HepG2 (cell line): Measurements from ENCODE around the gene OR2T33.
"Not testable (repeated sequence)": the region's sequence is repeated elsewhere in the genome, so short reads cannot be mapped to it uniquely, and the experiment has no call there.

Experiments used
- ARHGAP35 ChIP-seq: sonication (generic); formaldehyde crosslinking; IDR thresholded peaks from 2 replicates; pipeline ENCODE4 v1.9.0; 2022; ENCODE audit warnings: mild to moderate bottlenecking, inconsistent platforms, moderate library complexity, missing genetic modification reagents, borderline replicate concordance
- ASH2L ChIP-seq: fragments of 300-600, 200-600 bp; sonication (generic); IDR thresholded peaks from 2 replicates; pipeline ENCODE4 v1.7.0; 2017; ENCODE audit warnings: low read depth, mild to moderate bottlenecking, moderate library complexity, mixed read lengths, low read length; ENCODE audit not compliant: insufficient read length
- CEBPB ChIP-seq: IDR thresholded peaks from 2 replicates; pipeline ENCODE4 v1.6.1; 2011; ENCODE audit warnings: low read depth, low read length, improper control_type of control experiment, borderline replicate concordance
- CREM ChIP-seq, 2 experiments: sonication (generic) in 1 of 2; formaldehyde crosslinking in 1 of 2; IDR thresholded peaks; 2 replicates each; pipeline versions ENCODE4 v1.4.0 to v1.6.1; 2016 to 2020; ENCODE audit warnings: antibody characterized with exemption in 1 of 2, mild to moderate bottlenecking in 1 of 2, missing genetic modification reagents in 1 of 2
- FOXP4 ChIP-seq: sonication (generic); formaldehyde crosslinking; IDR thresholded peaks from 2 replicates; pipeline ENCODE4 v1.4.0; 2020; ENCODE audit warnings: missing genetic modification reagents
- HNRNPLL ChIP-seq: fragments of 200-400 bp; formaldehyde crosslinking; IDR thresholded peaks from 2 replicates; pipeline ENCODE4 v1.6.1; 2017; ENCODE audit warnings: mild to moderate bottlenecking, low read depth, low read length; ENCODE audit not compliant: poor library complexity, severe bottlenecking
- POLR2AphosphoS2 ChIP-seq: IDR thresholded peaks from 2 replicates; pipeline ENCODE4 v1.6.1; 2011; ENCODE audit warnings: low read depth, low read length, improper control_type of control experiment
- ZFP41 ChIP-seq: sonication (generic); formaldehyde crosslinking; IDR thresholded peaks from 2 replicates; pipeline ENCODE4 v1.4.0; 2020; ENCODE audit warnings: mild to moderate bottlenecking, missing genetic modification reagents, borderline replicate concordance
- ZNF512 ChIP-seq: sonication (generic); formaldehyde crosslinking; IDR thresholded peaks from 2 replicates; pipeline ENCODE4 v1.4.0; 2020; ENCODE audit warnings: mild to moderate bottlenecking, missing genetic modification reagents
- TF ChIP-seq, protein P1 (sequence below): sonication (generic); formaldehyde crosslinking; IDR thresholded peaks from 2 replicates; pipeline ENCODE4 v1.5.0; 2020; ENCODE audit warnings: mild to moderate bottlenecking, missing genetic modification reagents, moderate library complexity
- TF ChIP-seq, protein P2 (sequence below): sonication (generic); formaldehyde crosslinking; conservative IDR thresholded peaks from 2 replicates; pipeline ENCODE4 v1.4.0; 2020; ENCODE audit warnings: missing genetic modification reagents
- TF ChIP-seq, protein P3 (sequence below): IDR thresholded peaks from 2 replicates; pipeline ENCODE4 v1.6.1; 2012; ENCODE audit warnings: low read depth, low read length, improper control_type of control experiment

DNA sequence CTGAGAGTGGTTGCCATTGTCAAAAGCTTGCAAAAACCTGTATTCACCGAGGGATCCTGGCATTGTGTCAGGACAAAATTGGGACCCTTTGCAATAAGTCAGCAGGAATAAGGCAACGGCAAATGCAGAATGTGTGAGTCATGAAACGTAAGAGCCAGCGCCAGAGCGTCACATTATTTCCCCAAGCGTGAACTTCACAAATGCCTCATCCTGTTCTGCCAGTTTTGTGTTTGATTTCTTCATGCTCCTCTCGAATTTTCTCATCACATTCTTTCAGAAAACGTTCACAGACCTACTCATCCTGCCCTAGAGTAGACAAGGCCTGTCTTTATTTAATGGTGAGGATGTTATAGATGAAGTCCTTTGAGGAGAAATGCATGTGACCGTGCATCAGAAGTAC, 27.9 kb upstream of the OR2T33 start:
- not testable (repeated sequence) for TF ChIP-seq ASH2L; ARHGAP35; ZNF512 (CRISPR knock-in tag); ZFP41 (CRISPR knock-in tag); CEBPB; HNRNPLL; CREM (IDR thresholded peaks at IDR 0.05); CREM (CRISPR knock-in tag; IDR thresholded peaks at IDR 0.05); POLR2AphosphoS2; FOXP4 (CRISPR knock-in tag)
- TF ChIP-seq, protein P1, sequence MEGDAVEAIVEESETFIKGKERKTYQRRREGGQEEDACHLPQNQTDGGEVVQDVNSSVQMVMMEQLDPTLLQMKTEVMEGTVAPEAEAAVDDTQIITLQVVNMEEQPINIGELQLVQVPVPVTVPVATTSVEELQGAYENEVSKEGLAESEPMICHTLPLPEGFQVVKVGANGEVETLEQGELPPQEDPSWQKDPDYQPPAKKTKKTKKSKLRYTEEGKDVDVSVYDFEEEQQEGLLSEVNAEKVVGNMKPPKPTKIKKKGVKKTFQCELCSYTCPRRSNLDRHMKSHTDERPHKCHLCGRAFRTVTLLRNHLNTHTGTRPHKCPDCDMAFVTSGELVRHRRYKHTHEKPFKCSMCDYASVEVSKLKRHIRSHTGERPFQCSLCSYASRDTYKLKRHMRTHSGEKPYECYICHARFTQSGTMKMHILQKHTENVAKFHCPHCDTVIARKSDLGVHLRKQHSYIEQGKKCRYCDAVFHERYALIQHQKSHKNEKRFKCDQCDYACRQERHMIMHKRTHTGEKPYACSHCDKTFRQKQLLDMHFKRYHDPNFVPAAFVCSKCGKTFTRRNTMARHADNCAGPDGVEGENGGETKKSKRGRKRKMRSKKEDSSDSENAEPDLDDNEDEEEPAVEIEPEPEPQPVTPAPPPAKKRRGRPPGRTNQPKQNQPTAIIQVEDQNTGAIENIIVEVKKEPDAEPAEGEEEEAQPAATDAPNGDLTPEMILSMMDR (CRISPR knock-in tag) = not testable (repeated sequence)
- TF ChIP-seq, protein P2, sequence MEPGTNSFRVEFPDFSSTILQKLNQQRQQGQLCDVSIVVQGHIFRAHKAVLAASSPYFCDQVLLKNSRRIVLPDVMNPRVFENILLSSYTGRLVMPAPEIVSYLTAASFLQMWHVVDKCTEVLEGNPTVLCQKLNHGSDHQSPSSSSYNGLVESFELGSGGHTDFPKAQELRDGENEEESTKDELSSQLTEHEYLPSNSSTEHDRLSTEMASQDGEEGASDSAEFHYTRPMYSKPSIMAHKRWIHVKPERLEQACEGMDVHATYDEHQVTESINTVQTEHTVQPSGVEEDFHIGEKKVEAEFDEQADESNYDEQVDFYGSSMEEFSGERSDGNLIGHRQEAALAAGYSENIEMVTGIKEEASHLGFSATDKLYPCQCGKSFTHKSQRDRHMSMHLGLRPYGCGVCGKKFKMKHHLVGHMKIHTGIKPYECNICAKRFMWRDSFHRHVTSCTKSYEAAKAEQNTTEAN (CRISPR knock-in tag) = not testable (repeated sequence)
- TF ChIP-seq, protein P3, sequence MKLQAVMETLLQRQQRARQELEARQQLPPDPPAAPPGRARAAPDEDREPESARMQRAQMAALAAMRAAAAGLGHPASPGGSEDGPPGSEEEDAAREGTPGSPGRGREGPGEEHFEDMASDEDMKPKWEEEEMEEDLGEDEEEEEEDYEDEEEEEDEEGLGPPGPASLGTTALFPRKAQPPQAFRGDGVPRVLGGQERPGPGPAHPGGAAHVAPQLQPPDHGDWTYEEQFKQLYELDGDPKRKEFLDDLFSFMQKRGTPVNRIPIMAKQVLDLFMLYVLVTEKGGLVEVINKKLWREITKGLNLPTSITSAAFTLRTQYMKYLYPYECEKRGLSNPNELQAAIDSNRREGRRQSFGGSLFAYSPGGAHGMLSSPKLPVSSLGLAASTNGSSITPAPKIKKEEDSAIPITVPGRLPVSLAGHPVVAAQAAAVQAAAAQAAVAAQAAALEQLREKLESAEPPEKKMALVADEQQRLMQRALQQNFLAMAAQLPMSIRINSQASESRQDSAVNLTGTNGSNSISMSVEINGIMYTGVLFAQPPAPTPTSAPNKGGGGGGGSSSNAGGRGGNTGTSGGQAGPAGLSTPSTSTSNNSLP = not testable (repeated sequence)
